HG03066 (cell line): Measurements from ENCODE around the gene COQ6.
"Not testable (repeated sequence)": the region's sequence is repeated elsewhere in the genome, so short reads cannot be mapped to it uniquely, and the experiment has no call there.

Experiments used
- ATAC-seq: cut with Tn5 transposase; IDR thresholded peaks from one replicate; pipeline ENCODE4 v1.9.1; 2021; ENCODE audit warnings: low read depth; ENCODE audit not compliant: unreplicated experiment

Gene COQ6

DNA sequence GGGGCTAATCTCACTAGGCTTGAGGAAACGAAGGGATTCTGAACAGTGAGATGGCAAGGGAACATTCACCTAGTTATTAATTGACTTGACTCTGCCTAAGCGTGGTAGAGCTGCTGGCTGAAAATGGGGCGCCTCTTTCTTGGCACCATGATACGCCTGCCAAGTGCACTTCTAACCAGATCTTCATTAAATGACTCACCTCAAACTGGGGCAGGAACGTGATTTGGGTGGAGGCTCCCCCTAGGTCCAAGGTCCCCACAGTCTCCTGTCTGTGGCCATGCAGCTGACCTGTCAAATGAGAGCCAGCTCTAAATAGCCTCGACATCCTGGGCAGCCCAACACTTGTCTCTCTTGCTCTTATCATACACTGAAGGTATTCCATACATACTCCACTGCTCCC, 26.0 kb downstream of the COQ6 start:
- ATAC-seq = no peak

DNA sequence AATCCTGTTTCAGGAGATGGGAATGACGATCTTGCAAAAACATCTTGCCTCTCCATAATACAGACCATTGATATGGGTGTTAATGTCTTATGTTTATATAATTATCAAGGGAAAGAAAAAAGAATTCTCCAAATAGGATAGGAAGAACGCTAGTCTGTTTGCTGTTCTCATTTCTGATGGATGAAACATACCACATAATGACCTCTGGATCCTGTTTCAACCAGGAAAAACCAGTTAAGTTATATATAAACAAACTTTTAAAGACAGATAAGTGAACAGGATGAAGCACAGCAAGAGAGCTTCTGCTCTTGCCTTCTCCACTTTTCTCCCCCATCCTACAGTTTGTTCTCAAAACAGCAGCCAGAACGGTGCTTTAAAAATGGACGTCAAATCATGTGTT, 27.8 kb downstream of the COQ6 start:
- no peak for ATAC-seq

DNA sequence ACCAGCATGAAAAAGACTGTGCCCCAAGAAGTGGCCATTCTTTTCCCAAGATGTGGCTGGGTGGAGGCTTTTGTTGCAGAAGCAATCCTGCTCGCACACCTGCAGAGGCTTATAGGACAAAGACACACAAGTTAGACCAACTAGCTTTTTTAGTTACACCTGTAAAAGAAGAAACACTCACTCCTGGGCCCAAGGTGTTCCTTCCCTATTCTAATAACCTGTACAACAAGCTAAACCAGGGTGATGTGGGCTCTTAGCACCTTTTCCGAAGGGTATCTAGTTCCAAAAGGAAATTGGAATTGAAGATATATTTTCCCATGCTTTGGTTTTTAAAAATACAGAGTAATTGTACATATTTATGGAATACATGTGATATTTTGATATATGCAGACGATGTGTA, 38.0 kb downstream of the COQ6 start:
- ATAC-seq = no peak

DNA sequence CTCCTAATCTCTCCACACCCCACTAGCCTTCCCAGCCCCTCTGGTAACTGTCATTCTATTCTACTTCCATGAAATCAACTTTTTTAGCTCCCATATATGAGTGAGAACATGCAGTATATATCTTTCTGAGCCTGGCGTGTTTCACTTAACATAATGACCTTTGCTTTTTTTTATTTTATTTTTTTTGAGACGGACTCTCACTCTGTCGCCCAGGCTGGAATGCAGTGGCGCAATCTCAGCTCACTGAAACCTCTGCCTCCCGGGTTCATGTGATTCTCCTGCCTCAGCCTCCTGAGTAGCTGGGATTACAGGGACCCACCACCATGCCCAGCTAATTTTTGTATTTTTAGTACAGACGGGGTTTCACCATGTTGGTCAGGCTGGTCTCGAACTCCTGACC, 38.6 kb downstream of the COQ6 start:
- not testable (repeated sequence) for ATAC-seq

DNA sequence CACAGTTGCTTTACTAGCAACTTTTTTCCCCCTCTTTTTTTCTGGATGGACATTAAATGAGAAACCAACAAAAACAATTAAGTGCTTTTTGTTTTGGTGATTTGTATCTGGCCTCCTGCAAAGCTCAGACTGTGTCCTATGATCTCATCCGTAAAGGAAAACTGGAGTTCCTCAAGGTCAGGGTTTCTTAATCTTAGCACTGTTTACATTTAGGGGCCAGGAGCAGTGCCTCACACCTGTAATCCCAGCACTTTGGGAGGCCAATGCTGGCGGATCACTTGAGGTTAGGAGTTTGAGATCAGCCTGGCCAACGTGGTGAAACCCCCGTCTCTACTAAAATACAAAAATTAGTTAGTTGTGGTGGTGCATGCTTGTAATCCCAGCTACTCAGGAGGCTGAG, 41.0 kb downstream of the COQ6 start:
- no peak for ATAC-seq

DNA sequence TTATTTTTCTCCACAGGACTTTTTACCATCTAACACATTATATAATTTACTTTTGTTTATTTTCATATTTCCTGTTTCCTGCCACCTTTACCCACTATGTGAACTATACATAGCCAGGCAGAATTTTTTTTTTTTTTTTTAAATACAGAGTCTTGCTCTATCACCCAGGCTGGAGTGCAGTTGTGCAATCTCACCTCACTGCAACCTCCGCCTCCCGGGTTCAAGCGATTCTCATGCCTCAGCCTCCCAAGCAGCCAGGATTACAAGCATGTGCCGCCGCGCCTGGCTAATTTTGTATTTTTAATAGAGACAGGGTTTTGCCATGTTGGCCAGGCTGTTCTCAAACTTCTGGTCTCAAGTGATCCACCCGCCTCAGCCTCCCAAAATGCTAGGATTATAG, 44.8 kb downstream of the COQ6 start:
- ATAC-seq = not testable (repeated sequence)

DNA sequence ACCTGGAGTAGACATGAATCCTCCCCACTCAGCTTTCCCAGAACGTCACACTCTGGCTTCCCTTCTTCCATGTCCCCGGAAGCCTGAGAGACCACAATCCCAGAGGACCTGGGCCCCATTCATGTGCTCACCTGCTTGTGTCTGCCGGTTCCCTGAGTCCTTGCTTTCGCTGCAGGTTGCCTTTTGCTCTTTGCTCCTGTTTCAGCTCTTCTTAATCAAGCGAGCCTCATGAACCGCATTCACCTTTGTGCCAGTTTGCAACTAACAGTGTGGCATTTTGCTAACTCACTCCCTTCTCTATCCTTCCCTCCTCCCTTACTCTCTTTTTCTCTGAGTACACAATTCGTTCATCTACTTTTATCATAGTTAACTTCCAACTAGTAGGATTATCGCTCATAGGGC, 45.9 kb downstream of the COQ6 start:
- ATAC-seq = no peak

DNA sequence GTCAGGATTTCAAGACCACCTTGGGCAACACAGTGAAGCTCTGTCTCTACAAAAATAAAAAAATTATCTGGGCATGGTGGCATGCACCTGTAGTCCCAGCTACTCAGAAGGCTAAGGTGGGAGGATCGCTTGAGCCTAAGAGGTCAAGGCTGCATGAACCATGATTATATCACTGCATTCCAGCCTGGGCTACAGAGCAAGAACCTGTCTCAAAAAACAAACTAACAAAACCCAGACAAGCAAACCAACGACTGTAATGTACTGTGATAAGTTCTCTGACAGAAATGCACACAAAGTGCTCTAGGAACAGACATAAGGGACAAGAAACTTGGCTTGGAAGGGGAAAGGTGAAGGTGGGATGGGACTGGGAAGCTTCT, 46.6 kb downstream of the COQ6 start:
- ATAC-seq = no peak

DNA sequence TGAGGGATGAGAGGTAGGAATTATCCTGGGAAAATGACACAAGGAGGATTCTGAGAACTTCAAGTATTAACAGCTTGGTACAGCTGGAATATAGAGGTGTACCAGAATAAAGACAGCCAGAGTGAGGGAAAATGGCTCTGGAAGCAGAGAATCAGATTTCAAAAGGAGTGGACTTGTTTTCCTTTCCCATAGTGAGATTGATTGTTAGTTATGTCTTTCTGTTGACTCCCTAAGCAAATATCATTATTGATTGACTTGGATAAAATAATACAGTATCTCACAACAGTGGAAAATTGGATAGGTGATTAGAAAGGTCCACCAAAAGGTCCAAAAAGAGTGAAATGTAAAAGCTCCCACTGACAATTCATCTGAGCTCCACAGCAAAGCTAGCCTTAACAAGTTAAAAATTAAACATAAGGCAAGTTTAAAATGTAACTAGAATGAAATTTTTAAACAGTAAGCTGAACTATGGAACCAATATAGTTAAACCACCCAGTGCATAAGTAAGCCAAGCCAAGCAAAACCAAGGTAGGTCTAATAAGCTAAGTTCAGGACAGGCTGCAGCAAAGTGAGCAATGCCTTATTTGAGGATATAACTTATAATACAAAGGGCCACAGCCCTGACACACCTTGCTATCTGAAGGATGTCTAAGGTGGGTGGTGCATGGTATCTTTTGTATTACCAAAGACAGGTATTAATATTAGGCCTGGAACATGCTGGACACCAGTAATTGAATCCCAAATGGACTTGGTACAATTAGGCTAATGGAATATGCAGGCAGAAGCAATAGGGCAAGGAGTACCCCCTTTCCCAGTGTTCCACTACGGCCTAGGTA, 47.2 kb downstream of the COQ6 start:
- ATAC-seq = no peak

DNA sequence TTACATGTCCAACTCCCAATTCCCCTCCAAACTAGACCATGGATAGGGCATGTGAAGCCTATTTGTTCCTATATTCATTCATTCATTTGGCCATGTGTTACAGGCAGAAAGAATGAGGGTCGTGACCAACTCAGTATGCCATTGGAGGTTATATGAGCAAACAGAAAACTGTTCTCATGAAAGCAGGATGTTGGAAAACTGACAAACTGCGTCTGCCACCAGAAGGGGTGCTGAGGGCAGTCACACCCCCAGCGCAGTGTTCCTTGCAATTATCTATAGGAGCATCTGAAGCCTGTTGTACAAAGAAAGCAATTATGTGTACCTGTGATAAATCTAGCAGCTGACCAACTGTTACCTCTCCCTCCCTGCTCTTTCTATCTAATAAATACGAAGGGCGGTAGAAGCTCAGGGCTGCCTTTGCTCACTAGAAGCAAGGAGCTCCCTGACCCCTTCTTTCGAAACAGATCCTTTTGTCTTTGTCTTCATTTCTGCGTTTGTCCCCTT, 47.9 kb downstream of the COQ6 start:
- no peak for ATAC-seq

DNA sequence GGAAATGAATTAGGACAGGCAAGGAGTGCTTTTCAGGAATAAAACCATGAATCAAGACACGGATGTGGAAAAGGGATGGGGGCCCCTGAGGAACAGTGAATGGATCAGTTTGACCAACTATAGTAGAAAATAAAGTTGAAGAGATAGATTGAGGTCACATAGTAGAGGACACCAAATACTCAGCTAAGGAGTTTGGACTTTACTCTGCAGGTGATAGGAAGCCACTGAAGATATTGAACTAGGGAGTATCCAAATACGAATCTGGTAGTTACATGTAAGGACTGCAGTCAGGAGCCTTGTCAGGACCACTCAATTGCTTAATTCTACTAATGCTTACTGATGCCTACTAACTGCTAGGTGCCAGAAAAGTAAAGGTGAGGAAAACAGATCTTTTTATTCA, 48.6 kb downstream of the COQ6 start:
- ATAC-seq = no peak

DNA sequence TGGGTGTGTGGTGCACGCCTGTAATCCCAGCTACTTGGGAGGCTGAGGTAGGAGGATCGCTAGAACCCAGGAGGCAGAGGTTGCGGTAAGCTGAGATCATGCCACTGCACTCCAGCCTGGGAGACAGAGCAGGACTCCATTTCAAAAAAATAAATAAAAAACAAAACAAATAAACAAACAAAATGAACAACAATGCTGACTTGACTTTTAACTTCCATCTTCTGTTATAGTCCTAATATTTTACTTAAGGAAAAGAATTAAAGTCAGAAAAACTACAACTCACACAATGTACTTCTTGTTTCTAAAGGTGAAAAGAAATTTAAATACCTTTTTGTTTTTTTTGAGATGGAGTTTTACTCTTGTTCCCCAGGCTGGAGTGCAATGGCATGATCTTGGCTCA, 55.6 kb downstream of the COQ6 start:
- ATAC-seq = not testable (repeated sequence)

DNA sequence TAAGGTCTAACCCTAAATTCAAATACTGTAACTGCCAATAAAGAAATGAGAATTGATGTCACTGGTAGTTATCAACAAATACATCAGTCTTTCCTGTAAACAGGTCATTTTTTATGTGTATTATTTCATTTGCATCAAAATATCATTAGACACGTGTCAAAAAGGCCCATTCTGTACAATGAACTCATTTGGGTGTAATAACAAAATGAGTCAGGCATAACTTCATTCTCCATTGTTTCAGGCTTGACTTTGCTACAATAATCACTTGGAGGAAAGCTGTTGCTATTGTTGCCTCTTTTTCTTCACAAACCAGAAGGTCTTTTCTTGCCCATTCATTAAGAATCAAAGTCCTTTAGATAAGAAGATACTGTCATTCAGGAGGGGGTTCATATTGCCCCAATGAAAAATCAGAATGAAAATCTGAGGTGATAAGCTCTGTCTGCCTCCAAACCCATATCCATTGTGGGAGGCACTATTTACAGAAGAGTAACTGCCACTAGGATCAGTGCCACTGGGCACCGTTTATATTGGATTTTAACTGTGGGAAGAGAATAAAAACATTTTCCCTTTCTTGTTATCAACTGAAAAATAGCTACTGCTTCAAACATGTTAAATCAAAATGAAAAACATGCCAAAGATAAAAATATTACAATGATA, 58.9 kb downstream of the COQ6 start:
- ATAC-seq = no peak
